Measurements from ENCODE around the gene HNRNPA2B1.

Gene HNRNPA2B1

DNA sequence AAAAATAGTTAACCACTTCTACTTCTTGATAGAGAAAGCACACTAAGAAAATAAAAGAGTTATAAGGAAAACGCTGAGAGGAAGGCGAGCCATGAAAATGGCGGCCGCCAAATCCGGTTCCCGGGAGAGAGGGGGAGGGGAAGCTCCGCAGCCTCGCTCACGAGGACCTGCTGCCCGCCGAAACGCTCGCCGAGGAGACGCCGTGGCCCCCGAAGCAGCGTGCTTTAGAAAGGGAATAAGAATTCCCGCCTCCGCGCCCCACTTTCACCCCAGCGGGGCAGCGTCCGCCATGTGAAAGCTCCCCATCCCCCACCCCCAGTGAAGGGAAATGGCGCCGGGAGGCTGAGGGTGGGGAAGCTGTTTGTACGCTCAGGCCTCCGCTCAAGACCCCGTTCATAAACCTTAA, 505 bp downstream of the HNRNPA2B1 start:
- POLR2A ChIA-PET = interaction anchor here (0.6 to 6.8 kb wide), 35 partner anchors 8 to 985 kb away, joined by 3 to 46 read pairs (median 4); partner anchors contain the start of genes HOXA11, HOXA3, HOXA5 and HOXA6
- no peak for DNase-seq (ENCODE audit: extremely low spot score)
- CTCF ChIA-PET = interaction anchor here (0.6 kb wide), 2 partner anchors 37 to 914 kb away, joined by 3 to 4 read pairs; no protein-coding TSS in a partner anchor
- TF ChIP-seq L3MBTL2 (conservative IDR thresholded peaks at IDR 0.05) (0 out of 2 replicates have a peak, but pooled peaks have one; percentile 7), SUZ12 (IDR thresholded peaks at IDR 0.05) (no peak), BHLHE40 (IDR thresholded peaks at IDR 0.05; ENCODE audit: borderline replicate concordance) (no peak), LEF1 (IDR thresholded peaks at IDR 0.05; ENCODE audit: borderline replicate concordance) (no peak), NFRKB (IDR thresholded peaks at IDR 0.05) (peak; percentile 76), ZNF384 (IDR thresholded peaks at IDR 0.05) (no peak), FOXM1 (IDR thresholded peaks at IDR 0.05; ENCODE audit: borderline replicate concordance) (no peak), HDGF (IDR thresholded peaks at IDR 0.05; ENCODE audit: borderline replicate concordance) (no peak), ARNT (IDR thresholded peaks at IDR 0.05) (no peak), SP1 (IDR thresholded peaks at IDR 0.05) (no peak), CTBP1 (IDR thresholded peaks at IDR 0.05; ENCODE audit: borderline replicate concordance) (no peak), TARDBP (IDR thresholded peaks at IDR 0.05) (no peak), ELF4 (IDR thresholded peaks at IDR 0.05) (no peak), FOXK2 (IDR thresholded peaks at IDR 0.05) (no peak)

DNA sequence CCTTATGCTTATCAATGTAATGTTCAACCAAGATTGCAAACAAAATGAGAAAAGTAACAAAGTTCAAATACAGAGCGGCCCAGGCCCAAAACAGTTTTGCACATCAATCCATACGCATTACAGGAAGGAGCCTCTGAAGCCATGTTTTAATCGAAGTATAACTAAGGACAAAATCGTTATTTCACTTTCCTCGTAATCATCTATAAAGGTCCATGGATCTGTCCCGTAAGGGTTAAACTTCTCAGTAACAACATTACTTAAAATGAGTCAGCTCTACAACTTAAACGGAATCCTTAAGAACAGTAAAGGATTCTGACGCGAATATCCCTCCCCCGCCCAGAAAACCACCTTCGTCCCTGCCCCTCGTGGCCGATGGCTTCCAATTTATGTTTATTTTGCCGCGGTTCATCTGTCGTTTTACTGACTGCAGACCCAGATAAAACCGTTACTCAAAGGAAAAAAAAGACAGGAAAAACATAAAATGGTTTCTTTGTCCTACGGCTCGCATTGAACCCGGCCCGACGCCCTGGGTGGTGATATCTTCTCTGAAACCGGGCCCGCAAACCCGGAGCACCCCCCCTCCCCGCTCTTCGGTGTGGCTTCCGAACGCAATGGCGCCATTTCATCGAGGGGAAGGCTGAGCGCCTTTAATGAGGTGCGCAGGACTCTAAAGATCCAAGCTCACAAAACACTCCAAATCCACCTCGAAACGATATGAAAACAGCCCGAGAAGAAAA, 1.1 kb downstream of the HNRNPA2B1 start:
- DNase-seq (ENCODE audit: extremely low spot score) = no peak
- TF ChIP-seq FOXA1 (IDR thresholded peaks at IDR 0.05) = no peak
- TF ChIP-seq BHLHE40 (IDR thresholded peaks at IDR 0.05; ENCODE audit: borderline replicate concordance) = no peak
- TF ChIP-seq ELF4 (IDR thresholded peaks at IDR 0.05) = no peak
- TF ChIP-seq LEF1 (IDR thresholded peaks at IDR 0.05; ENCODE audit: borderline replicate concordance) = no peak
- TF ChIP-seq CTBP1 (IDR thresholded peaks at IDR 0.05; ENCODE audit: borderline replicate concordance) = no peak
- no peak for TF ChIP-seq NFRKB (IDR thresholded peaks at IDR 0.05)
- no peak for TF ChIP-seq SP1 (IDR thresholded peaks at IDR 0.05)
- no peak; the same call in 1 of the 2 replicates for TF ChIP-seq L3MBTL2 (conservative IDR thresholded peaks at IDR 0.05)
- TF ChIP-seq, protein P1, sequence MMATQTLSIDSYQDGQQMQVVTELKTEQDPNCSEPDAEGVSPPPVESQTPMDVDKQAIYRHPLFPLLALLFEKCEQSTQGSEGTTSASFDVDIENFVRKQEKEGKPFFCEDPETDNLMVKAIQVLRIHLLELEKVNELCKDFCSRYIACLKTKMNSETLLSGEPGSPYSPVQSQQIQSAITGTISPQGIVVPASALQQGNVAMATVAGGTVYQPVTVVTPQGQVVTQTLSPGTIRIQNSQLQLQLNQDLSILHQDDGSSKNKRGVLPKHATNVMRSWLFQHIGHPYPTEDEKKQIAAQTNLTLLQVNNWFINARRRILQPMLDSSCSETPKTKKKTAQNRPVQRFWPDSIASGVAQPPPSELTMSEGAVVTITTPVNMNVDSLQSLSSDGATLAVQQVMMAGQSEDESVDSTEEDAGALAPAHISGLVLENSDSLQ (IDR thresholded peaks at IDR 0.05) = no peak
- ChIA-PET POLR2A (interaction anchor here (0.6 to 6.8 kb wide), 41 partner anchors 7 to 985 kb away, joined by 3 to 46 read pairs (median 4); partner anchors contain the start of genes HOXA11, HOXA3, HOXA5 and HOXA6), CTCF (interaction anchor here (0.6 to 3.4 kb wide), 2 partner anchors 109 to 915 kb away, joined by 3 to 13 read pairs; no protein-coding TSS in a partner anchor)

DNA sequence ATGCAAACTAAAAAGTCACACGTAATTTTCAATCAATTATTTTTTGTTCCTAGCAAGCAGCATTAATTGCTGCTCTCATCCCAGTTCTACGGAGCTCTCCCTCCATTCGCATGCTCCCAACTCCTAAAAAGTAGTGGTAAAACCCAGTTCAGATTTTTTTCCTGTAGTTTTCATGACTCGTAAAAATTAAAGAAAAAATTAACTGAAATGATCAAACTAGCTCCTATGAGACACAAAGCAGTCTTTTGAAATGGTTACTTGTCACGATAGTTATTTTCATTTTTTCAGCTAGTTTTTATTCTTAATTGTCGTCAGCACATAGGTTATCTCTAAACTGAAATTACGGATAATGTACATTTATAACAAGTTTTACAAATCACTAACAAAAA, 1.8 kb downstream of the HNRNPA2B1 start:
- DNase-seq (ENCODE audit: extremely low spot score) = no peak
- TF ChIP-seq ARNT (IDR thresholded peaks at IDR 0.05) (no peak), FOXM1 (IDR thresholded peaks at IDR 0.05; ENCODE audit: borderline replicate concordance) (no peak), LEF1 (IDR thresholded peaks at IDR 0.05; ENCODE audit: borderline replicate concordance) (no peak), SUZ12 (IDR thresholded peaks at IDR 0.05) (no peak), TARDBP (IDR thresholded peaks at IDR 0.05) (no peak), ZNF384 (IDR thresholded peaks at IDR 0.05) (no peak), ELF4 (IDR thresholded peaks at IDR 0.05) (no peak), BHLHE40 (IDR thresholded peaks at IDR 0.05; ENCODE audit: borderline replicate concordance) (no peak), HDGF (IDR thresholded peaks at IDR 0.05; ENCODE audit: borderline replicate concordance) (no peak), NFRKB (IDR thresholded peaks at IDR 0.05) (no peak), CTBP1 (IDR thresholded peaks at IDR 0.05; ENCODE audit: borderline replicate concordance) (no peak), L3MBTL2 (conservative IDR thresholded peaks at IDR 0.05) (no peak), FOXA1 (IDR thresholded peaks at IDR 0.05) (no peak), FOXK2 (IDR thresholded peaks at IDR 0.05) (no peak), SP1 (IDR thresholded peaks at IDR 0.05) (no peak)
- TF ChIP-seq, protein P1 (IDR thresholded peaks at IDR 0.05) = no peak
- ChIA-PET POLR2A (interaction anchor here (0.7 to 6.8 kb wide), 18 partner anchors 7 to 1001 kb away, joined by 3 to 46 read pairs (median 5); partner anchors contain the start of genes HOXA13, HOXA6 and HOXA7), CTCF (interaction anchor here (3.4 kb wide), 1 partner anchor 108 kb away, joined by 13 read pairs; no protein-coding TSS in a partner anchor)

DNA sequence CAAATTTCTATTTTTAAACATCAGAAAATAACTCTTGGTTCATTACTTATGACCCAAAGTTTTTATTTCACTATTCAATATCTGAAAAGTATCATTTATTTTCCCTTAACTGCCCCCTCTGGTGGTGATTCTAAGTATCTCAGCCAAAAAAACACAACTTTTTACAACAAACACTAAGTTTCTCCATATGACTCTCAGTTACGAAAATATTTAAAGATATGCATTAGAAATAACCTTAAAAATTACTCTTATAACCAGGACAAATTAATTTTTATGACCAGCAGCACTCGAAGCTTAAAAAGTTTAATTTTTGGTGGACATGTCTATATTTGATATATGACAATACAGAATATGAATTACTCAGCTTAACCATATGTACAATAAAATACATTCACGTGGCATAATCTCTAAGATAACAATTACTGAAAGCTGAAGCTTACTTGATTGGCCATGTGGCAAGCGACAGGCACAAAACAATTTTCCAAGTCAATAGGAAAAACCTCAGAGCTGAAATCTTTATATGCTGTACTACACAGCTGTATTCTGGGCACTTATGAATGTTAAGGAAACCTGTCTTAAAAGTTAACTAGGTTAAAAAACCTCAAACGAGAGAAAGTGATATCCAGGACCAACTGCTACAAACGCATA, 2.3 kb downstream of the HNRNPA2B1 start:
- DNase-seq (ENCODE audit: extremely low spot score) = no peak
- ChIA-PET POLR2A (interaction anchor here (0.7 to 6.8 kb wide), 21 partner anchors 10 to 1002 kb away, joined by 3 to 46 read pairs (median 5); partner anchors contain the start of genes HOXA13, HOXA5, HOXA6 and HOXA7), CTCF (interaction anchor here (0.6 to 3.4 kb wide), 2 partner anchors 107 to 986 kb away, joined by 4 to 13 read pairs; no protein-coding TSS in a partner anchor)
- TF ChIP-seq SP1 (IDR thresholded peaks at IDR 0.05) = no peak
- TF ChIP-seq, protein P1 (IDR thresholded peaks at IDR 0.05) = peak; percentile 42; the same call in 1 of the 2 replicates

All from HEK293T (cell line).